GM12878 (cell line): Measurements from ENCODE around the gene OR14A16. TPM values are rescaled to one million over a fixed set of nuclear protein-coding genes. Genes with fewer than 3 reads are reported as not detected.

Experiments used
- ATAC-seq: fragments of 200-7000 bp; cut with Tn5 transposase; 3 replicates; pipeline ENCODE4 v1.9.1; 2020; ENCODE audit warnings: mild to moderate bottlenecking, moderate library complexity
- BruUV-seq: library from RNA; stranded (reverse); fragments of 400-500 nt; replicated peaks from 2 replicates; lab custom pipeline; 2021; lab: Mats Ljungman, UMichigan
- CTCF ChIA-PET: fragments of 300-600 bp; sonication (Branson Sonifier 250); formaldehyde crosslinking; extraction: SDS; loops from one replicate; lab custom pipeline; 2021; ENCODE audit warnings: inconsistent platforms; lab: Yijun Ruan, JAX
- POLR2A ChIA-PET: fragments of 350-600 bp; formaldehyde crosslinking; extraction: SDS; loops from one replicate; lab custom pipeline; 2021; ENCODE audit warnings: inconsistent platforms; lab: Charles Lee
- RAD21 ChIA-PET: fragments of 300-600 bp; sonication (Branson Sonifier 250); formaldehyde crosslinking; loops from one replicate; lab custom pipeline; 2023; ENCODE audit warnings: antibody characterized with exemption; ENCODE audit not compliant: unreplicated experiment; lab: Charles Lee
- SMC1A ChIA-PET: fragments of 300-600 bp; sonication (Branson Sonifier 250); formaldehyde crosslinking; loops from one replicate; lab custom pipeline; 2023; ENCODE audit not compliant: unreplicated experiment, uncharacterized antibody; lab: Charles Lee
- DNase-seq: peaks from one replicate; pipeline ENCODE4 v3.0.0-alpha.2; 2011; ENCODE audit warnings: low read depth, low spot score
- FAIRE-seq: peaks from 3 replicates; lab custom pipeline; 2011; peaks lifted over from hg19 to GRCh38; lab: Jason Lieb, UNC
- H2AFZ ChIP-seq: 2 replicates; pipeline ENCODE4 v1.6.0; 2011; ENCODE audit warnings: low read depth, low read length, control low read depth; ENCODE audit not compliant: control insufficient read depth
- H3K27ac ChIP-seq: 2 replicates; pipeline ENCODE4 v1.5.1; 2011; ENCODE audit warnings: control low read depth; ENCODE audit not compliant: control insufficient read depth, insufficient read depth
- H3K27me3 ChIP-seq, 2 experiments: replicated peaks in 1 of 2; 2 replicates each; pipeline versions ENCODE4 v1.6.0 to v1.6.1; 2011; ENCODE audit warnings: low read length in 1 of 2; ENCODE audit not compliant: control insufficient read depth in 2 of 2, insufficient read depth in 2 of 2
- H3K36me3 ChIP-seq, 2 experiments: 2 replicates each; pipeline ENCODE4 v1.5.1; 2011; ENCODE audit warnings: low read length in 1 of 2; ENCODE audit not compliant: control insufficient read depth in 2 of 2, insufficient read depth in 2 of 2
- H3K4me1 ChIP-seq: 2 replicates; pipeline ENCODE4 v1.6.1; 2011; ENCODE audit warnings: mild to moderate bottlenecking, low read length, moderate library complexity, mixed read lengths; ENCODE audit not compliant: control insufficient read depth, insufficient read depth
- H3K4me2 ChIP-seq: 2 replicates; pipeline ENCODE4 v1.6.0; 2011; ENCODE audit warnings: control low read depth; ENCODE audit not compliant: control insufficient read depth, insufficient read depth
- H3K4me3 ChIP-seq: fragments of 200-600 bp; sonication (generic); 2 replicates; pipeline ENCODE4 v1.5.1; 2016
- H3K79me2 ChIP-seq: 2 replicates; pipeline ENCODE4 v1.6.0; 2011; ENCODE audit warnings: low read length; ENCODE audit not compliant: control insufficient read depth, insufficient read depth
- H3K9ac ChIP-seq: 2 replicates; pipeline ENCODE4 v1.8.0; 2011; ENCODE audit warnings: low read length, control low read depth, mixed read lengths; ENCODE audit not compliant: control insufficient read depth, insufficient read depth
- H3K9me3 ChIP-seq: replicated peaks from 3 replicates; pipeline ENCODE4 v1.5.1; 2011; ENCODE audit warnings: mild to moderate bottlenecking, low read length; ENCODE audit not compliant: control insufficient read depth, insufficient read depth
- H4K20me1 ChIP-seq: 2 replicates; pipeline ENCODE4 v1.6.0; 2011; ENCODE audit not compliant: control insufficient read depth, insufficient read depth
- BCLAF1 ChIP-seq: fragments of 450-650 bp; IDR thresholded peaks from 2 replicates; pipeline ENCODE4 v1.6.1; 2017; ENCODE audit warnings: antibody characterized with exemption, mild to moderate bottlenecking, moderate library complexity
- BRCA1 ChIP-seq: IDR thresholded peaks from 2 replicates; pipeline ENCODE4 v1.6.1; 2011; ENCODE audit warnings: low read depth, low read length, improper control_type of control experiment
- CHD2 ChIP-seq: IDR thresholded peaks from 2 replicates; pipeline ENCODE4 v1.6.1; 2011; ENCODE audit warnings: low read depth, low read length, improper control_type of control experiment, borderline replicate concordance
- CREM ChIP-seq: IDR thresholded peaks from 2 replicates; pipeline ENCODE4 v1.6.1; 2014; ENCODE audit warnings: antibody characterized with exemption, low read depth
- GABPA ChIP-seq: IDR thresholded peaks from 2 replicates; pipeline ENCODE4 v1.6.1; 2014; ENCODE audit warnings: antibody characterized with exemption, low read depth, mild to moderate bottlenecking, inconsistent platforms
- HSF1 ChIP-seq: fragments of 150-350 bp; IDR thresholded peaks from 2 replicates; pipeline ENCODE4 v1.6.1; 2014; ENCODE audit warnings: mild to moderate bottlenecking, low read depth, low read length
- JUND ChIP-seq: IDR thresholded peaks from 2 replicates; pipeline ENCODE4 v1.6.1; 2012; ENCODE audit warnings: low read depth, mild to moderate bottlenecking, low read length, improper control_type of control experiment, moderate library complexity
- KAT2A ChIP-seq: conservative IDR thresholded peaks from 2 replicates; pipeline ENCODE4 v1.6.1; 2011; ENCODE audit warnings: low read depth, low read length; ENCODE audit not compliant: control insufficient read depth
- POLR2AphosphoS5 ChIP-seq: IDR thresholded peaks from 2 replicates; pipeline ENCODE4 v1.6.1; 2011; ENCODE audit warnings: mild to moderate bottlenecking, low read length, inconsistent platforms
- SREBF1 ChIP-seq: IDR thresholded peaks from 2 replicates; pipeline ENCODE4 v1.6.1; 2012; ENCODE audit warnings: mild to moderate bottlenecking, low read length
- YY1 ChIP-seq: IDR thresholded peaks from 2 replicates; pipeline ENCODE4 v1.6.1; 2011; ENCODE audit warnings: low read depth, mild to moderate bottlenecking, low read length
- ZNF384 ChIP-seq: IDR thresholded peaks from 2 replicates; pipeline ENCODE4 v1.6.1; 2012; ENCODE audit warnings: low read depth, mild to moderate bottlenecking, low read length, improper control_type of control experiment, borderline replicate concordance
- ZSCAN29 ChIP-seq: fragments of 450-650 bp; IDR thresholded peaks from 2 replicates; pipeline ENCODE4 v1.6.1; 2017; ENCODE audit warnings: mild to moderate bottlenecking, moderate library complexity
- ZZZ3 ChIP-seq: IDR thresholded peaks from 2 replicates; pipeline ENCODE4 v1.6.1; 2011; ENCODE audit warnings: low read depth; ENCODE audit not compliant: control insufficient read depth, insufficient read length
- WGBS: methylation state at CpG from one replicate; pipeline ENCODE4 v1.1.6; 2016; ENCODE audit warnings: low lambda C conversion rate; ENCODE audit not compliant: insufficient replicate concordance, insufficient coverage; ENCODE audit errors: missing lambda C conversion rate; 5-methylcytosine and 5-hydroxymethylcytosine counted together
- in situ Hi-C: fragments of 300-500 bp; cut with MboI; formaldehyde crosslinking; loops from 9 replicates; pipeline ENCODE4 v1.14.3; 2018; ENCODE audit warnings: mixed read lengths
- intact Hi-C: fragments of 100-400 bp; cut with micrococcal nuclease; formaldehyde crosslinking; loops from one replicate; pipeline ENCODE4 v1.14.2; 2022; ENCODE audit not compliant: unreplicated experiment
- polyA plus RNA-seq, 11 experiments: library from polyadenylated mRNA; depleted of rRNA in 4 of 11; unstranded in 6 of 11; stranded (reverse) in 5 of 11; fragments of >200 nt; fragmentation: Nextera tagmentation in 4 of 11; fragmentation: Illumina TruSeq in 1 of 11; extraction: Ambion mirVana in 4 of 11; extraction: Trizol in 1 of 11; gene quantifications; 1 replicate in 1 of 11; 2 replicates in 10 of 11; pipeline versions ENCODE4 v1.2.1 to v1.2.3, GENCODE V29; 2011 to 2016; ENCODE audit warnings: inconsistent platforms in 2 of 11, missing spikeins in 2 of 11, low read depth in 1 of 11
- total RNA-seq, 4 experiments: library from RNA; depleted of rRNA in 3 of 4; stranded (reverse); fragments of >200 nt in 3 of 4; fragmentation: Illumina TruSeq in 1 of 4; extraction: Trizol in 1 of 4; gene quantifications; 2 replicates each; pipeline versions ENCODE4 v1.2.1 to v1.2.3, GENCODE V29; 2013 to 2021

OR14A16 gene
- total and polyA plus RNA-seq, 10 of the 15 experiments (the other 5 are each of a cell fraction or from before 2014, with no cell fraction given) = not detected

- no peak for TF ChIP-seq BCLAF1
- TF ChIP-seq BRCA1 = no peak
- no peak for TF ChIP-seq CHD2
- TF ChIP-seq HSF1 = no peak
- no peak for TF ChIP-seq ZZZ3
- TF ChIP-seq KAT2A = no peak
- no peak for TF ChIP-seq CREM
- TF ChIP-seq YY1 = no peak
- no peak for TF ChIP-seq ZSCAN29
- TF ChIP-seq GABPA = no peak
- TF ChIP-seq POLR2AphosphoS5 = no peak
- no peak for TF ChIP-seq SREBF1
- TF ChIP-seq JUND = no peak
- no peak for TF ChIP-seq ZNF384
- FAIRE-seq (no peak), ATAC-seq (no peak), DNase-seq (no peak)
- Histone ChIP-seq H3K9me3 (no peaks in the 10 kb centered on the region), H3K27ac (no peak overlapping the region), H3K4me1 (no peaks in the 10 kb centered on the region), H3K4me2 (no peak overlapping the region), H3K36me3 (no peaks in the 10 kb centered on the region), H3K79me2 (no peaks in the 10 kb centered on the region), H3K27me3 (no peaks in the 10 kb centered on the region), H2AFZ (no peak overlapping the region), H4K20me1 (no peaks in the 10 kb centered on the region), H3K9ac (no peak overlapping the region), H3K4me3 (no peak overlapping the region)
- RAD21 ChIA-PET = no interaction called here
- intact Hi-C loops = no loop called here
- SMC1A ChIA-PET = no interaction called here
- WGBS = 0% methylated on average over 1 of the region's 1 CpG
- no TSS peak for BruUV-seq
- in situ Hi-C loops = no loop called here
- POLR2A ChIA-PET = no interaction called here
- CTCF ChIA-PET = no interaction called here
These were observed 5.7 kb upstream of the OR14A16 start for GRCh38 chr1:247829656-247830055.
